K562 (cell line): Measurements from ENCODE around the gene AGPAT3. TPM values are rescaled to one million over a fixed set of nuclear protein-coding genes. Genes with fewer than 3 reads are reported as not detected.

Source experiments
- ADNP ChIP-seq: fragments of 200-800 bp; sonication (Bioruptor generic); IDR thresholded peaks from 2 replicates; pipeline ENCODE4 v1.6.1; 2016; ENCODE audit warnings: missing genetic modification characterization, missing compliant biosample characterization
- CEBPG ChIP-seq, 3 experiments: fragments of 200-800 bp in 1 of 3; sonication (Bioruptor generic) in 1 of 3; sonication (generic) in 1 of 3; formaldehyde crosslinking in 1 of 3; IDR thresholded peaks in 2 of 3; conservative IDR thresholded peaks in 1 of 3; 2 replicates each; pipeline versions ENCODE4 v1.6.1 to v1.8.0; 2016 to 2022; ENCODE audit warnings: missing compliant biosample characterization in 2 of 3, missing genetic modification characterization in 2 of 3, mild to moderate bottlenecking in 1 of 3, missing genetic modification reagents in 1 of 3
- CREB3 ChIP-seq: fragments of 450-650 bp; conservative IDR thresholded peaks from 2 replicates; pipeline ENCODE4 v1.6.1; 2016; ENCODE audit warnings: missing genetic modification characterization, low read depth, mild to moderate bottlenecking, missing compliant biosample characterization, moderate library complexity
- CTBP1 ChIP-seq: fragments of 450-650 bp; IDR thresholded peaks from 2 replicates; pipeline ENCODE4 v1.6.1; 2016; ENCODE audit warnings: borderline replicate concordance
- DMBX1 ChIP-seq: fragments of 250-450 bp; sonication (Bioruptor Pico); IDR thresholded peaks from 2 replicates; pipeline ENCODE4 v1.8.0; 2022; ENCODE audit warnings: inconsistent platforms, mild to moderate bottlenecking, moderate library complexity, borderline replicate concordance
- GATAD2B ChIP-seq: fragments of 450-650 bp; IDR thresholded peaks from 2 replicates; pipeline ENCODE4 v1.6.1; 2017; ENCODE audit warnings: mild to moderate bottlenecking, borderline replicate concordance
- HDAC1 ChIP-seq, 2 experiments: fragments of 450-650 bp; IDR thresholded peaks; 2 replicates each; pipeline ENCODE4 v1.6.1; 2016 to 2017; ENCODE audit warnings: inconsistent platforms in 1 of 2, mild to moderate bottlenecking in 1 of 2, moderate library complexity in 1 of 2
- HDAC2 ChIP-seq: fragments of 450-650 bp; IDR thresholded peaks from 2 replicates; pipeline ENCODE4 v1.6.1; 2016; ENCODE audit warnings: mild to moderate bottlenecking
- HDGF ChIP-seq: fragments of 450-650 bp; IDR thresholded peaks from 2 replicates; pipeline ENCODE4 v1.6.1; 2016
- IRF2 ChIP-seq: sonication (generic); formaldehyde crosslinking; IDR thresholded peaks from 2 replicates; pipeline ENCODE4 v1.8.1; 2022; ENCODE audit warnings: mild to moderate bottlenecking, missing genetic modification reagents
- MAFG ChIP-seq: fragments of 450-650 bp; conservative IDR thresholded peaks from 2 replicates; pipeline ENCODE4 v1.6.1; 2016; ENCODE audit warnings: missing genetic modification characterization, missing compliant biosample characterization
- MLLT1 ChIP-seq, 2 experiments: fragments of 450-650 bp; IDR thresholded peaks; 2 replicates each; pipeline ENCODE4 v1.6.1; 2016
- NBN ChIP-seq: fragments of 450-650 bp; IDR thresholded peaks from 2 replicates; pipeline ENCODE4 v1.6.1; 2016; ENCODE audit warnings: low read depth, mild to moderate bottlenecking
- NR1H2 ChIP-seq: sonication (generic); formaldehyde crosslinking; IDR thresholded peaks from 2 replicates; pipeline ENCODE4 v1.4.0; 2020; ENCODE audit warnings: mild to moderate bottlenecking, missing genetic modification reagents
- NR3C1 ChIP-seq: sonication (generic); formaldehyde crosslinking; IDR thresholded peaks from 2 replicates; pipeline ENCODE4 v1.8.1; 2022; ENCODE audit warnings: missing genetic modification reagents
- PRMT5 ChIP-seq: sonication (generic); formaldehyde crosslinking; IDR thresholded peaks from 2 replicates; pipeline ENCODE4 v1.5.0; 2020; ENCODE audit warnings: missing genetic modification reagents
- PYGO2 ChIP-seq: fragments of 450-650 bp; IDR thresholded peaks from 2 replicates; pipeline ENCODE4 v1.6.1; 2016; ENCODE audit warnings: mild to moderate bottlenecking, missing genetic modification characterization, moderate library complexity, missing compliant biosample characterization
- RCOR1 ChIP-seq, 2 experiments: IDR thresholded peaks; 2 replicates each; pipeline ENCODE4 v1.6.1; 2012; ENCODE audit warnings: low read depth in 2 of 2, low read length in 2 of 2, borderline replicate concordance in 1 of 2, improper control_type of control experiment in 1 of 2
- RFX1 ChIP-seq: fragments of 450-650 bp; IDR thresholded peaks from 2 replicates; pipeline ENCODE4 v1.6.1; 2016; ENCODE audit warnings: mild to moderate bottlenecking, moderate library complexity
- SLC30A9 ChIP-seq: fragments of 250-450 bp; sonication (Bioruptor Pico); IDR thresholded peaks from 2 replicates; pipeline ENCODE4 v1.8.0; 2022; ENCODE audit warnings: mild to moderate bottlenecking, moderate library complexity
- SREBF2 ChIP-seq: sonication (generic); formaldehyde crosslinking; IDR thresholded peaks from 2 replicates; pipeline ENCODE4 v1.4.0; 2020; ENCODE audit warnings: mild to moderate bottlenecking, missing genetic modification reagents
- TCF15 ChIP-seq: fragments of 250-450 bp; sonication (Bioruptor Pico); IDR thresholded peaks from 2 replicates; pipeline ENCODE4 v1.8.0; 2022; ENCODE audit warnings: moderate library complexity, mild to moderate bottlenecking, inconsistent platforms
- USF1 ChIP-seq: sonication (generic); formaldehyde crosslinking; IDR thresholded peaks from 2 replicates; pipeline ENCODE4 v1.9.0; 2022; ENCODE audit warnings: mild to moderate bottlenecking, missing genetic modification reagents
- ZNF41 ChIP-seq: fragments of 250-450 bp; sonication (Bioruptor Pico); conservative IDR thresholded peaks from 2 replicates; pipeline ENCODE4 v1.4.0; 2020; ENCODE audit warnings: mild to moderate bottlenecking
- ZNF583 ChIP-seq: fragments of 250-450 bp; sonication (Bioruptor Pico); IDR thresholded peaks from 2 replicates; pipeline ENCODE4 v1.4.0; 2020
- ZNF764 ChIP-seq: fragments of 250-450 bp; sonication (Bioruptor Pico); IDR thresholded peaks from 2 replicates; pipeline ENCODE4 v1.4.0; 2020; ENCODE audit warnings: low read depth, mild to moderate bottlenecking, moderate library complexity
- ZZZ3 ChIP-seq: fragments of 450-650 bp; IDR thresholded peaks from 2 replicates; pipeline ENCODE4 v1.6.1; 2016; ENCODE audit warnings: antibody characterized with exemption, mild to moderate bottlenecking, moderate library complexity
- polyA plus RNA-seq, 8 experiments: library from polyadenylated mRNA; depleted of rRNA in 4 of 8; stranded (reverse) in 5 of 8; unstranded in 3 of 8; fragments of >200 nt; fragmentation: Nextera tagmentation in 2 of 8; fragmentation: Illumina TruSeq in 1 of 8; extraction: Ambion mirVana in 2 of 8; extraction: Trizol in 1 of 8; gene quantifications; 2 replicates each; pipeline versions ENCODE4 v1.2.1 to v1.2.3, GENCODE V29; 2011 to 2014; ENCODE audit warnings: inconsistent platforms in 1 of 8, missing spikeins in 1 of 8
- total RNA-seq, 7 experiments: library from RNA; depleted of rRNA in 6 of 7; stranded (reverse); fragments of >200 nt in 6 of 7; fragmentation: Illumina TruSeq in 2 of 7; extraction: Trizol in 2 of 7; gene quantifications; 2 replicates each; pipeline versions ENCODE4 v1.2.1 to v1.2.3, GENCODE V29; 2011 to 2021; ENCODE audit warnings: low replicate concordance in 1 of 7

The AGPAT3 gene
- total and polyA plus RNA-seq, 9 of the 15 experiments (the other 6 are each of a cell fraction or from before 2014, with no cell fraction given): 1.5 to 88.4 (median 35.7) TPM

GRCh38 chr21:44024887-44025353 lies 159.9 kb downstream of the AGPAT3 start (continued):
- TF ChIP-seq CREB3 (peak; percentile 71; the same call in 1 of the 2 replicates), NR3C1 (no peak), MLLT1 (IDR thresholded peaks at IDR 0.05) (peak in 1 of 2 experiments; percentile 71; a peak in 2 of 4 replicates), RCOR1 (IDR thresholded peaks at IDR 0.05; ENCODE audit: borderline replicate concordance in 1 of 2, low read depth in 2 of 2, low read length in 2 of 2) (peak in 1 of 2 experiments; percentile 16; a peak in 1 of 4 replicates), CEBPG (CRISPR knock-in tag; IDR thresholded peaks at IDR 0.05) (0 out of 2 replicates have a peak, but pooled peaks have one; percentile 26), CEBPG (tag; conservative IDR thresholded peaks at IDR 0.05 in 1 of 2, IDR thresholded peaks at IDR 0.05 in 1 of 2) (0 out of 4 replicates have a peak, but pooled peaks of 1 of the 2 experiments have one; percentile 34), PRMT5 (CRISPR knock-in tag) (no peak), DMBX1 (CRISPR knock-in tag) (no peak), MAFG (no peak), HDGF (peak; percentile 86), NR1H2 (CRISPR knock-in tag) (no peak), CTBP1 (peak; percentile 70), ZNF583 (CRISPR knock-in tag) (no peak), PYGO2 (no peak), GATAD2B (no peak), ZNF764 (no peak), RFX1 (no peak), HDAC1 (IDR thresholded peaks at IDR 0.05) (peak in 1 of 2 experiments; percentile 47; a peak in 2 of 4 replicates), TCF15 (0 out of 2 replicates have a peak, but pooled peaks have one; percentile 45), HDAC2 (peak; percentile 34; the same call in 1 of the 2 replicates), ZNF41 (no peak), USF1 (0 out of 2 replicates have a peak, but pooled peaks have one; percentile 17), ZZZ3 (no peak), ADNP (tag) (no peak), NBN (no peak), IRF2 (CRISPR knock-in tag) (no peak), SLC30A9 (no peak), SREBF2 (no peak)
